GM18868 (cell line): ENCODE data around the gene ATG10.
A peak's percentile ranks its signal among the peaks of the same experiment; 100 is the strongest.
"Not testable (repeated sequence)": the region's sequence is repeated elsewhere in the genome, so short reads cannot be mapped to it uniquely, and the experiment has no call there.

Source experiments
- ATAC-seq: cut with Tn5 transposase; IDR thresholded peaks from one replicate; pipeline ENCODE4 v1.9.1; 2021; ENCODE audit warnings: mild to moderate bottlenecking, moderate library complexity; ENCODE audit not compliant: unreplicated experiment

The ATG10 gene

DNA sequence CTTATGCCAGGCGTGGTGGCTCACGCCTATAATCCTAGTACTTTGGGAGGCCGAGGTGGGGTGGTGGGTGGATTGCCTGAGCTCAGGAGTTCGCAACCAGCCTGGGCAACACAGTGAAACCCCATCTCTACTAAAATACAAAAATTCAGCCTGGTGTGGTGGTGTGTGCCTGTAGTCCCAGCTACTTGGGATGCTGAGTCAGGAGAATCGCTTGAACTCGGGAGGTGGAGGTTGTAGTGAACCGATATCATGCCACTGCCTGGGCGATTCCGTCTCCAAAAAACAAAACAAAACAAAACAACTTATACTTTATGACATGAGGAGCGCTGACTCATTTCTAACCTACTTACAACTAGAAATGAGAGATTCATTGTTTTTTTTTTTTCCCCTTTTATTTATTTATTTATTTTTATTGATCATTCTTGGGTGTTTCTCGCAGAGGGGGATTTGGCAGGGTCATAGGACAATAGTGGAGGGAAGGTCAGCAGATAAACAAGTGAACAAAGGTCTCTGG is 10.4 kb downstream of the ATG10 start:
- not testable (repeated sequence) for ATAC-seq

DNA sequence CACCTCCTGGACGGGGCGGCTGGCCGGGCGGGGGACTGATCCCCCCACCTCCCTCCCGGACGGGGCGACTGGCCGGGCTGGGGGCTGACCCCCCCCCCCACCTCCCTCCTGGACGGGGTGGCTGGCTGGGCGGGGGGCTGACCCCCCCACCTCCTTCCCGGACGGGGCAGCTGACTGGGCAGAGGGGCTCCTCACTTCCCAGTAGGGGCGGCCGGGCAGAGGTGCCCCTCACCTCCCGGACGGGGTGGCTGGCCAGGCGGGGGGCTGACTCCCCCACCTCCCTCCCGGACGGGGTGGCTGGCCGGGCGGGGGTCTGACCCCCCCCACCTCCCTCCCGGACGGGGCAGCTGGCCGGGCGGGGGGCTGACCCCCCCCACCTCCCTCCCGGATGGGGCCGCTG is 11.3 kb downstream of the ATG10 start:
- not testable (repeated sequence) for ATAC-seq

GRCh38 chr5:81983563-81983962 is 11.7 kb downstream of the ATG10 start:
- not testable (repeated sequence) for ATAC-seq

DNA sequence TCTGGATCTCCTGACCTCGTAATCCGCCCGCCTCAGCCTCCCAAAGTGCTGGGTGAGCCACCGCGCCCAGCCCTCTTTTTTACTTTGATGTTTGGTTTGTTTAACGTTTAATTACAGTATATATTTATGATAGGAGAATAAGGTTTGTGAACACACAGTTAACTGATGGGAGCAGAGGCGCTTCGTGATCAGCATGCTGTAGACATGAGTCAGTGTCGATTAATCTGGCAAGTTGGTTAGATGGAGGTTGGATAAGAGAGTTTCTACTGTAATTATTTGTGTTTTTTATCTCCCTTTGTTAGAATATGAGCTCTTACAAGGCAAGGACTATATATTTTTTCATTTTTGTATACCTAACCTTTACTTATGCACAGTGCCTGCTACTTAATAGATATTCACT is 14.3 kb downstream of the ATG10 start:
- no peak for ATAC-seq

DNA sequence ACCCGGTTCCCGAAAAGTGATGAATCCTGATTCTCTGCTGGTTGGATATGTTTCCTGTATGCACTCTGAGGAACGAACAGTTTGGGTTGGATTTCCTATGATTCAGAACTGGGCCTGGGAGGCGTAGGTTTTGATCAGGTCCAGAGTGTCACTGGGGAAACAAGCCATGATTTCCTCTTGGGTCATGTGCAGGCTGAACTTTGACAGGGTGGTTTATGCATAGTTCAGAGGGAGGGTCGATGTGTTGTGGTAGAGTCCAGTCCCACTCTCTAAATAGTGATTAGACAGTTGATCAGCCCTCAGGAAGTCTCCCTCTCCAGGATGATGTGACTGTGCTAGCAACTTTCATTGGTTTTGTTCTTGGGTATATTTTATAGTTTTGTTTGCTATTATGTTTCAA is 17.4 kb downstream of the ATG10 start:
- no peak for ATAC-seq

- ATAC-seq: no peak
These were observed 22.9 kb downstream of the ATG10 start for GRCh38 chr5:81994679-81995078.

- no peak for ATAC-seq
These were observed 23.6 kb downstream of the ATG10 start for GRCh38 chr5:81995407-81995806.

- no peak for ATAC-seq
These were observed 32.7 kb downstream of the ATG10 start for GRCh38 chr5:82004511-82004910.

GRCh38 chr5:82009869-82010268 is 38.0 kb downstream of the ATG10 start:
- ATAC-seq: not testable (repeated sequence)

GRCh38 chr5:82010696-82011095 is 38.9 kb downstream of the ATG10 start:
- ATAC-seq: no peak

DNA sequence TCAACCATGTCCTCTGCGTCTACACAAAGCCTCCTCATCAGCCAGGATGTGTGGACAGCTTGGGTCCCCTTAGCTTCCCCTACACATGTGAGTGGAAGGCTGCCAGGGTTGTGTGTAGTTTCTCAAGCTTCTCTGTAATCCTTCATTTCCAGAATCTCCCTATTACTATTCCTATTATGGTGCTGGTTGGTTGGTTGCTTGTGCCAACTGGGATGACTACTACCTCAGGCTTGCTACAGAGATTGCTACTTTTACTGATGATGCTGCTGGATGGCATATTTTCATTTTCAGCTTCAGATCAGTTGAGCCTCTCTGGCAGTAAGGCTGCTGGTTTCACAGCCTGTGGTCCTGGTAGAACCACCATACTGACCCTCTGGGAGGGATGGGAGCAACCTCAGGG is 39.9 kb downstream of the ATG10 start:
- no peak for ATAC-seq

- not testable (repeated sequence) for ATAC-seq
These were observed 42.8 kb downstream of the ATG10 start for GRCh38 chr5:82014644-82015043.

DNA sequence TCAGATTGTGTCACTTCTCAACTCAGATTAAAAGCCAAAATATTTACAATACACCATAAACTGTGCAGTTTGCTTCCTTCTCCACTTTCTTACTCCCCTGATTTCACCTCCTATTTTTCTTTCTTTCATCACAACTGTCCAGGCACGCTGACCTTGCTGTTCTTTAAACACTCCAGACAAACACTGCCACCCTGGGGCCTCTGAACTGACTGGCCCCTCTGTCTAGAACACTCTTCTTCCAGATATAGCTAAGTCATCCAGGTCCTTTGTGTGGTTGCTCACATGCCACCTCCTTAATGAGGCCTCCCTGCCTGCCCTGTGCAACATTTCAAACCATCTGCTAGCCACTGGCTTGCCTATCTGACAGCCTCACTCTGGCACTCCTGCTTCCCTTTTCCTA is 46.6 kb downstream of the ATG10 start:
- ATAC-seq: no peak

GRCh38 chr5:82019342-82020138 is 47.7 kb downstream of the ATG10 start:
- peak; percentile 47 for ATAC-seq

DNA sequence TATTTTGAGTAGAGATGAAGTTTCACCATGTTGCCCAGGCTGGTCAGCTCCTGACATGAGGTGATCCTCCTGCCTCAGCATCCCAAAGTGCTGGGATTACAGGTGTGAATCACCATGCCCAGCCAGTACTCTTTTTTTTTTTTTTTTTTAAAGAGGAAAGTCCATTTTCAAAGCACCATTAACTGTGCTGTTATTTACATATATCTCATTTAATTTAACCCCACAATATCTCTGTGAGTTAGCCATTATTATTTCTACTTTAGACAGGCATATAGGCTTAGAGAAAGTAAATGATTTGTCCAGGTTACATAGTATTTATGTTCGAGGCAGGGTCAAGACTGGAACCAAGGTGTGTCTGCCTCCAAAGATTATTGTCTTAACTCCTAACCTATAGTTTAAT is 50.7 kb downstream of the ATG10 start:
- ATAC-seq: no peak

DNA sequence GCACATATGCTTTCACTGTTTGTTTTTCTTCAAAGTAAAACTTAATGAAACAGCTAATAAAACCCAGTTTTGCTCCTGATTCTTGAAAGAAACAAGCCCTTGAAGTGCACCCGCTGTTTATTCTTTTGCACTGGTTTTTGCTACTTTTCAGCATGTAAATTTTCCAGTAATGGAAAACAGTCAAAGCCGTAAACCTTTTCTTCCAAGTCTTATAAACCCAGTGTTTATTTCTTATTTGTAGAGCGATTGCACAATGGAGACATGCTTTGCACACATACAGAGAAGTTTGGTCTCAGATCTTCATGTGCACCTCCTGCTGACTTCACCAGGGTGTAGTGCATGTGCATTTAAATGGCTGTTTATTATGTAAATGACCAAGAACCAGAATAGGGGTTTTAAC is 51.8 kb downstream of the ATG10 start:
- ATAC-seq: no peak

DNA sequence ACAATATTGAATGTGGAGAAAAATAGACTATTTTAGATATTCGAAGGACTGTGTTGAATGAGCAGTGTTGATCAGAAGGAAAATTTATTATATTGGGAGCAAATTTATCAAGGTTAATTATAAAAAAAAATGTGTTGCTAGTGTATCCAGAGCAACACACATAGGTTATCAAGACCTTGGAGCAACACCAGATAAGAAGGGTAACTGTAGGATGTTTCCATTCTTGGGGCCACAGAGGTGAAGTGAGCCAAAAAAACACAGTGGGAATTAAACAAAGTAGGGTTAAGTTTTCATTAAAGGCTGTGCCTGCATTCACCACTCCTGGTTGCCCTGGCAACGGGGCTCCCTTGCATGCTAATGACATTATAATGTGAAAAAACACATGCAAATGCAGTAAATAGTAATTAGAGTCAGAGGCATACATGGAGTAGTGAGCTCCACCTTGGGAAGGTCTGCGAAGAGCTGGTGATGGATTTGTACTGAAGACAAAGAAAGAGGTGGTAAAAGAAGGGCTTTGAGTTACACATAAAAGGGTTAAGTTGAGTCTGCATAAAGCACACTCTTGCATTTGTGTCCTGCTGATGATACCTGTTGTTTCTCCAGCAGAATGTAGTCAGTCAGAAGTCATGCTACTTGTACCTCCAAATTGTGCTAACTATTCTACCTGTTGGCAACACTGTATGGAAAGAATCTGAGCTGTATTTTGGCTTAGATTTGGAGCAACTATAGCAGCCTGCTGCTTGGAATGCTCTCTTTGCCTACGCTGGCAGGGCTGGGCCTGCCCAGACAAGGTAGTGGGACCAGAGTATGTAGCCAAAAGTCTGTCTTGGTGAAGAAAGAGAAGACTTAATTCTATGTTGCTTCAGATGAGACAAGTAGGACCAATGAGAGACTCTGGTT is 59.6 kb downstream of the ATG10 start:
- ATAC-seq: no peak

- ATAC-seq: not testable (repeated sequence)
These were observed 71.1 kb downstream of the ATG10 start for GRCh38 chr5:82042894-82043293.

- ATAC-seq: no peak
These were observed 72.2 kb downstream of the ATG10 start for GRCh38 chr5:82044010-82044409.

GRCh38 chr5:82045554-82046275 is 73.9 kb downstream of the ATG10 start:
- no peak for ATAC-seq

GRCh38 chr5:82046276-82046647 is 74.4 kb downstream of the ATG10 start:
- no peak for ATAC-seq
